ENCODE results near the gene PRPF6. TPM values are rescaled to one million over a fixed set of nuclear protein-coding genes. Genes with fewer than 3 reads are reported as not detected.

PRPF6 gene
- total and polyA plus RNA-seq, 2 of the 13 experiments (the other 11 are each of a cell fraction or from before 2014, with no cell fraction given), result 63.7 to 101 TPM

DNA sequence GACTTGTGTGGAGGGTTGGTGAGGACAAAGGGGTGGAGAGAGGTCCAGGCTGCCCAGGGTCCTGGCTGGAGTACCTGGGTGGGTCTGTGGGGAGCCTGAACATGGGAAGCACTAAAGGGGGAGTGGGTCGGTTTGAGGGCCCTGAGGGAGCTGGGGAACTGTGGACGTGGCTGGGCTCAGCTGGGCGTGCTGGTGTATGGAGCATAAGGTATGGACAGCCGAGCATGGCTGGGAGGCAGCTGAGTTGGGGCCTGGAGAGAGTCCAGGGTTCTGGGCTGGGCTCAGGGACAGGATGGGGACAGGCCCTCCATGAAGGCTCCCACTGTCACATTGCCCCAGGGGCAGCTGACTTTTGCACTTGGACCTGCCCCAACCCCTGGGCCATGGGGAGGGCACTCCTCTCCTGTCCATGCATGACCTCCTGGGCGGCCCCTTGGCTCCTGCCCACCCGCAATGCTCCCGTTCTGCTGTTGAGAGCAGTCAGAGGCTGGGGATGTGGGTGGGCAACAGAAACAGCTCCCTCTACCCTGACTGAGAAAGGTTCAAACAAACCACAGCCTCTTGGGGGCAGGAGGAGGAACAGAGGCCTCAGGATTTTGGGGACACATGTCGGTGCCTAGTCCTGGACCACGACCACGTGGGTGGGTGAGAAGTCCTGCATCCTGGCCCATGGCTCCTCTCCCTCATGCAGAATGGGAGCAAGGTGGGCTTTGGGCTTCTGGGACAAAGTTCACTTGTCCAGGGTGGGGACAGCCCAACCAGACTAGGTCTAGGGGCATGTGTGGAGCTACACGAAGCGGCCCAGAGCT is 59.5 kb downstream of the PRPF6 start (continued):
- TF ChIP-seq ZNF501 (CRISPR knock-in tag; IDR thresholded peaks at IDR 0.05) (no peak), ZNF605 (CRISPR knock-in tag; IDR thresholded peaks at IDR 0.05) (peak; percentile 64), HDAC2 (CRISPR knock-in tag; IDR thresholded peaks at IDR 0.05) (peak; percentile 57; the same call in 1 of the 2 replicates), DR1 (CRISPR knock-in tag; IDR thresholded peaks at IDR 0.05) (no peak; the same call in 1 of the 2 replicates), ZSCAN30 (CRISPR knock-in tag; IDR thresholded peaks at IDR 0.05) (no peak), MEF2D (CRISPR knock-in tag; IDR thresholded peaks at IDR 0.05) (no peak; the same call in 1 of the 2 replicates), MIXL1 (CRISPR knock-in tag; IDR thresholded peaks at IDR 0.05) (no peak), GTF3A (CRISPR knock-in tag; conservative IDR thresholded peaks at IDR 0.05) (peak; percentile 6; the same call in 1 of the 2 replicates), ZNF160 (CRISPR knock-in tag; IDR thresholded peaks at IDR 0.05) (0 out of 2 replicates have a peak, but pooled peaks have one; percentile 83), RBM22 (optimal IDR thresholded peaks at IDR 0.05; ENCODE audit: low read length) (peak; percentile 88), FIP1L1 (IDR thresholded peaks at IDR 0.05; ENCODE audit: borderline replicate concordance, insufficient read depth, low read depth, low read length) (no peak), FOXA3 (CRISPR knock-in tag; IDR thresholded peaks at IDR 0.05) (no peak), CHD2 (IDR thresholded peaks at IDR 0.05; ENCODE audit: low read depth, low read length) (no peak), RNF2 (conservative IDR thresholded peaks at IDR 0.05; ENCODE audit: low read depth) (no peak), SIN3B (IDR thresholded peaks at IDR 0.05; ENCODE audit: low read length) (no peak), PITX1 (CRISPR knock-in tag; IDR thresholded peaks at IDR 0.05) (0 out of 2 replicates have a peak, but pooled peaks have one; percentile 6), NFKB2 (CRISPR knock-in tag; IDR thresholded peaks at IDR 0.05; ENCODE audit: borderline replicate concordance) (peak; percentile 61; the same call in 1 of the 2 replicates), ZFP82 (CRISPR knock-in tag; IDR thresholded peaks at IDR 0.05; ENCODE audit: borderline replicate concordance) (no peak), SMC3 (IDR thresholded peaks at IDR 0.05; ENCODE audit: low read length) (no peak), SRSF1 (optimal IDR thresholded peaks at IDR 0.05; ENCODE audit: low read depth, low read length) (no peak), EZH2 (conservative IDR thresholded peaks at IDR 0.05; ENCODE audit: low read depth, low read length) (no peak), ZNF207 (IDR thresholded peaks at IDR 0.05; ENCODE audit: borderline replicate concordance) (no peak)
- TF ChIP-seq, protein P1, sequence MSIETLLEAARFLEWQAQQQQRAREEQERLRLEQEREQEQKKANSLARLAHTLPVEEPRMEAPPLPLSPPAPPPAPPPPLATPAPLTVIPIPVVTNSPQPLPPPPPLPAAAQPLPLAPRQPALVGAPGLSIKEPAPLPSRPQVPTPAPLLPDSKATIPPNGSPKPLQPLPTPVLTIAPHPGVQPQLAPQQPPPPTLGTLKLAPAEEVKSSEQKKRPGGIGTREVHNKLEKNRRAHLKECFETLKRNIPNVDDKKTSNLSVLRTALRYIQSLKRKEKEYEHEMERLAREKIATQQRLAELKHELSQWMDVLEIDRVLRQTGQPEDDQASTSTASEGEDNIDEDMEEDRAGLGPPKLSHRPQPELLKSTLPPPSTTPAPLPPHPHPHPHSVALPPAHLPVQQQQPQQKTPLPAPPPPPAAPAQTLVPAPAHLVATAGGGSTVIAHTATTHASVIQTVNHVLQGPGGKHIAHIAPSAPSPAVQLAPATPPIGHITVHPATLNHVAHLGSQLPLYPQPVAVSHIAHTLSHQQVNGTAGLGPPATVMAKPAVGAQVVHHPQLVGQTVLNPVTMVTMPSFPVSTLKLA (IDR thresholded peaks at IDR 0.05), result peak; percentile 99
- TF ChIP-seq, protein P2, sequence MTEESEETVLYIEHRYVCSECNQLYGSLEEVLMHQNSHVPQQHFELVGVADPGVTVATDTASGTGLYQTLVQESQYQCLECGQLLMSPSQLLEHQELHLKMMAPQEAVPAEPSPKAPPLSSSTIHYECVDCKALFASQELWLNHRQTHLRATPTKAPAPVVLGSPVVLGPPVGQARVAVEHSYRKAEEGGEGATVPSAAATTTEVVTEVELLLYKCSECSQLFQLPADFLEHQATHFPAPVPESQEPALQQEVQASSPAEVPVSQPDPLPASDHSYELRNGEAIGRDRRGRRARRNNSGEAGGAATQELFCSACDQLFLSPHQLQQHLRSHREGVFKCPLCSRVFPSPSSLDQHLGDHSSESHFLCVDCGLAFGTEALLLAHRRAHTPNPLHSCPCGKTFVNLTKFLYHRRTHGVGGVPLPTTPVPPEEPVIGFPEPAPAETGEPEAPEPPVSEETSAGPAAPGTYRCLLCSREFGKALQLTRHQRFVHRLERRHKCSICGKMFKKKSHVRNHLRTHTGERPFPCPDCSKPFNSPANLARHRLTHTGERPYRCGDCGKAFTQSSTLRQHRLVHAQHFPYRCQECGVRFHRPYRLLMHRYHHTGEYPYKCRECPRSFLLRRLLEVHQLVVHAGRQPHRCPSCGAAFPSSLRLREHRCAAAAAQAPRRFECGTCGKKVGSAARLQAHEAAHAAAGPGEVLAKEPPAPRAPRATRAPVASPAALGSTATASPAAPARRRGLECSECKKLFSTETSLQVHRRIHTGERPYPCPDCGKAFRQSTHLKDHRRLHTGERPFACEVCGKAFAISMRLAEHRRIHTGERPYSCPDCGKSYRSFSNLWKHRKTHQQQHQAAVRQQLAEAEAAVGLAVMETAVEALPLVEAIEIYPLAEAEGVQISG (CRISPR knock-in tag; IDR thresholded peaks at IDR 0.05), result no peak
- TF ChIP-seq, protein P3, sequence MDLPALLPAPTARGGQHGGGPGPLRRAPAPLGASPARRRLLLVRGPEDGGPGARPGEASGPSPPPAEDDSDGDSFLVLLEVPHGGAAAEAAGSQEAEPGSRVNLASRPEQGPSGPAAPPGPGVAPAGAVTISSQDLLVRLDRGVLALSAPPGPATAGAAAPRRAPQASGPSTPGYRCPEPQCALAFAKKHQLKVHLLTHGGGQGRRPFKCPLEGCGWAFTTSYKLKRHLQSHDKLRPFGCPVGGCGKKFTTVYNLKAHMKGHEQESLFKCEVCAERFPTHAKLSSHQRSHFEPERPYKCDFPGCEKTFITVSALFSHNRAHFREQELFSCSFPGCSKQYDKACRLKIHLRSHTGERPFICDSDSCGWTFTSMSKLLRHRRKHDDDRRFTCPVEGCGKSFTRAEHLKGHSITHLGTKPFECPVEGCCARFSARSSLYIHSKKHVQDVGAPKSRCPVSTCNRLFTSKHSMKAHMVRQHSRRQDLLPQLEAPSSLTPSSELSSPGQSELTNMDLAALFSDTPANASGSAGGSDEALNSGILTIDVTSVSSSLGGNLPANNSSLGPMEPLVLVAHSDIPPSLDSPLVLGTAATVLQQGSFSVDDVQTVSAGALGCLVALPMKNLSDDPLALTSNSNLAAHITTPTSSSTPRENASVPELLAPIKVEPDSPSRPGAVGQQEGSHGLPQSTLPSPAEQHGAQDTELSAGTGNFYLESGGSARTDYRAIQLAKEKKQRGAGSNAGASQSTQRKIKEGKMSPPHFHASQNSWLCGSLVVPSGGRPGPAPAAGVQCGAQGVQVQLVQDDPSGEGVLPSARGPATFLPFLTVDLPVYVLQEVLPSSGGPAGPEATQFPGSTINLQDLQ (CRISPR knock-in tag; IDR thresholded peaks at IDR 0.05), result peak; percentile 91

Data from HepG2 (cell line).